Heart left ventricle (tissue), 13 donors: ENCODE results near the gene SPATA31A3.
"Not testable (repeated sequence)": the region's sequence is repeated elsewhere in the genome, so short reads cannot be mapped to it uniquely, and the experiment has no call there.

Experiments used
- POLR2A ChIP-seq, 2 donors: fragments of 450-650 bp; IDR thresholded peaks; one replicate each; pipeline ENCODE4 v1.6.1; 2017; ENCODE audit warnings: antibody characterized with exemption in 2 of 2, mild to moderate bottlenecking in 2 of 2, moderate library complexity in 2 of 2
- TF ChIP-seq, protein P1 (sequence below), 12 donors: fragments of 200-600 bp; sonication (generic) in 4 of 12; IDR thresholded peaks; one replicate each; pipeline versions ENCODE4 v1.5.0 to v1.8.0; 2018 to 2022; ENCODE audit warnings: antibody characterized with exemption in 12 of 12, mild to moderate bottlenecking in 5 of 12
- donor health status: ischemic (EF 13 %, LVEDD 7.1; RV severe dilation, severe dysfunction).
- donor health status: DM: no; HTN: yes; CAD: no.
- donor health status: DM: no; HTN: no; CAD: no.
- donor health status: ischemic (EF 25% LVEDD 6.9; RV normal size, moderate dysfunction).
- donor health status: ischemic (EF 25% LVEDD 5.7; RV mildly dilated, moderate dysfunction).
- donor health status: ischemic (EF 35%, LVEDD 5.7; RV mildly dilated, moderate dysfunction).
- donor health status: nonischemic (EF 11% LVEDD 7.7; RV severe dilation, severe dysfunction).
- donor health status: DM: yes; HTN: yes; CAD: no.
- donor health status: PGD.
- donor health status: ischemic (EF 29% LVEDD 5.4; RV normal size, mild dysfunction).
- donor health status: nonischemic (EF 23%, LVEDD 6.1; RV moderate dilation, normal function).

DNA sequence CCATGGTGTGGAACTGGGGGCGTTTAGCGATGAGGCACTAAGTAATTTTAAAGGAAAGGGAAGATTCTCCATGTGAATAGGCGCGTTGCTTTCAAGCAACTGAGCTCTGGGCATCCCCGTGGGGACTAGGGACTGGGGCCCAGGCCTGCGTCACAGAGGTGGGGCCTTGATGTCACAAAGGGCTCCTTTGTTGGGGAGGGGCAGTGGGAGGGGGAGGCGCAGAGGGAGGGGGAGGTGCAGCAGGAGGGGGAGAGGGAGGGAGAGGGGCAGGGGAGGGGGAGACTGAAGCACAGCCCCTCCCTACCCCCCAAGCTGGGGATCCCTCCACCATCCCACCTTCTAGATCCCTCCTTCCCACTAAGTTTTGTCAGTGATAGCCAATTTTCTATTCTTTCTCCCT is at the start of gene SPATA31A3:
- TF ChIP-seq, protein P1, sequence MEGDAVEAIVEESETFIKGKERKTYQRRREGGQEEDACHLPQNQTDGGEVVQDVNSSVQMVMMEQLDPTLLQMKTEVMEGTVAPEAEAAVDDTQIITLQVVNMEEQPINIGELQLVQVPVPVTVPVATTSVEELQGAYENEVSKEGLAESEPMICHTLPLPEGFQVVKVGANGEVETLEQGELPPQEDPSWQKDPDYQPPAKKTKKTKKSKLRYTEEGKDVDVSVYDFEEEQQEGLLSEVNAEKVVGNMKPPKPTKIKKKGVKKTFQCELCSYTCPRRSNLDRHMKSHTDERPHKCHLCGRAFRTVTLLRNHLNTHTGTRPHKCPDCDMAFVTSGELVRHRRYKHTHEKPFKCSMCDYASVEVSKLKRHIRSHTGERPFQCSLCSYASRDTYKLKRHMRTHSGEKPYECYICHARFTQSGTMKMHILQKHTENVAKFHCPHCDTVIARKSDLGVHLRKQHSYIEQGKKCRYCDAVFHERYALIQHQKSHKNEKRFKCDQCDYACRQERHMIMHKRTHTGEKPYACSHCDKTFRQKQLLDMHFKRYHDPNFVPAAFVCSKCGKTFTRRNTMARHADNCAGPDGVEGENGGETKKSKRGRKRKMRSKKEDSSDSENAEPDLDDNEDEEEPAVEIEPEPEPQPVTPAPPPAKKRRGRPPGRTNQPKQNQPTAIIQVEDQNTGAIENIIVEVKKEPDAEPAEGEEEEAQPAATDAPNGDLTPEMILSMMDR (IDR thresholded peaks at IDR 0.05), result not testable (repeated sequence)
- not testable (repeated sequence) for TF ChIP-seq POLR2A (IDR thresholded peaks at IDR 0.05)
